Right forelimb (tissue), 1 donor: Measurements from ENCODE around the gene VPS39.

Experiments used
- DNase-seq: peaks from one replicate; pipeline ENCODE4 v3.0.0-alpha.2; 2018

VPS39 gene

GRCh38 chr15:42143356-42143755, 64.7 kb downstream of the VPS39 start:
- DNase-seq: peak; percentile 22

- DNase-seq: no peak
Measured at GRCh38 chr15:42141795-42142667, 66.1 kb downstream of the VPS39 start.

- DNase-seq: no peak
Measured at GRCh38 chr15:42141246-42141645, 66.9 kb downstream of the VPS39 start.

GRCh38 chr15:42140383-42141070, 67.6 kb downstream of the VPS39 start:
- DNase-seq: no peak

- no peak for DNase-seq
Measured at GRCh38 chr15:42139596-42139995, 68.5 kb downstream of the VPS39 start.

GRCh38 chr15:42138968-42139386, 69.1 kb downstream of the VPS39 start:
- no peak for DNase-seq

- no peak for DNase-seq
Measured at GRCh38 chr15:42138411-42138810, 69.7 kb downstream of the VPS39 start.

- no peak for DNase-seq
Measured at GRCh38 chr15:42137461-42138261, 70.4 kb downstream of the VPS39 start.

GRCh38 chr15:42136513-42136912, 71.6 kb downstream of the VPS39 start:
- no peak for DNase-seq

GRCh38 chr15:42135351-42135750, 72.8 kb downstream of the VPS39 start:
- no peak for DNase-seq

GRCh38 chr15:42134617-42135245, 73.4 kb downstream of the VPS39 start:
- no peak for DNase-seq

- no peak for DNase-seq
Measured at GRCh38 chr15:42133886-42134502, 74.1 kb downstream of the VPS39 start.

- no peak for DNase-seq
Measured at GRCh38 chr15:42133356-42133755, 74.7 kb downstream of the VPS39 start.

GRCh38 chr15:42131826-42132806, 76.0 kb downstream of the VPS39 start:
- no peak for DNase-seq

- DNase-seq: no peak
Measured at GRCh38 chr15:42131006-42131405, 77.1 kb downstream of the VPS39 start.

- no peak for DNase-seq
Measured at GRCh38 chr15:42130246-42130986, 77.7 kb downstream of the VPS39 start.

GRCh38 chr15:42129364-42129763, 78.7 kb downstream of the VPS39 start:
- no peak for DNase-seq

- DNase-seq: no peak
Measured at GRCh38 chr15:42128476-42128875, 79.6 kb downstream of the VPS39 start.

- no peak for DNase-seq
Measured at GRCh38 chr15:42123546-42123945, 84.6 kb downstream of the VPS39 start.

- DNase-seq: no peak
Measured at GRCh38 chr15:42121682-42122081, 86.4 kb downstream of the VPS39 start.
